OCI-LY7 (cell line): ENCODE measurements around the gene IFT25. TPM values are rescaled to one million over a fixed set of nuclear protein-coding genes. Genes with fewer than 3 reads are reported as not detected.
"Not testable (repeated sequence)": the region's sequence is repeated elsewhere in the genome, so short reads cannot be mapped to it uniquely, and the experiment has no call there.

Experiments
- BruUV-seq: library from RNA; stranded (reverse); fragments of 400-500 nt; replicated peaks from 2 replicates; lab custom pipeline; 2021; lab: Mats Ljungman, UMichigan
- CTCF ChIA-PET: fragments of 300-600 bp; sonication (Branson Sonifier 250); formaldehyde crosslinking; loops from one replicate; lab custom pipeline; 2022; ENCODE audit warnings: antibody characterized with exemption; ENCODE audit not compliant: unreplicated experiment; lab: Charles Lee
- POLR2A ChIA-PET: fragments of 300-600 bp; sonication (Branson Sonifier 250); formaldehyde crosslinking; loops from one replicate; lab custom pipeline; 2022; ENCODE audit warnings: antibody characterized with exemption; lab: Charles Lee
- DNase-seq: peaks from one replicate; pipeline ENCODE4 v3.0.0-alpha.2; 2015; ENCODE audit warnings: low spot score
- H2AFZ ChIP-seq: fragments of 200-600 bp; sonication (generic), shearing (Covaris generic); 2 replicates; pipeline ENCODE4 v1.6.1; 2014; ENCODE audit warnings: mild to moderate bottlenecking, antibody characterized with exemption, low read length, moderate library complexity
- H3K27ac ChIP-seq: fragments of 200-600 bp; sonication (generic); 2 replicates; pipeline ENCODE4 v1.5.1; 2014; ENCODE audit warnings: mixed run types, low read depth, mild to moderate bottlenecking, moderate library complexity, low read length, inconsistent platforms; ENCODE audit not compliant: poor library complexity, severe bottlenecking
- H3K36me3 ChIP-seq: fragments of 200-600 bp; sonication (generic); 2 replicates; pipeline ENCODE4 v1.6.1; 2014; ENCODE audit warnings: mild to moderate bottlenecking, antibody characterized with exemption, low read length, moderate library complexity, mixed read lengths; ENCODE audit not compliant: insufficient read depth
- H3K4me1 ChIP-seq: fragments of 200-600 bp; sonication (generic); 2 replicates; pipeline ENCODE4 v1.5.1; 2014; ENCODE audit warnings: mild to moderate bottlenecking, low read length; ENCODE audit not compliant: insufficient read depth, poor library complexity, severe bottlenecking
- H3K4me2 ChIP-seq: fragments of 200-600 bp; sonication (generic); 2 replicates; pipeline ENCODE4 v1.6.1; 2014; ENCODE audit warnings: mild to moderate bottlenecking, low read length
- H3K4me3 ChIP-seq: fragments of 200-600 bp; sonication (generic); 2 replicates; pipeline ENCODE4 v1.5.1; 2014; ENCODE audit warnings: mild to moderate bottlenecking, low read depth, low read length; ENCODE audit not compliant: poor library complexity, severe bottlenecking
- H3K79me2 ChIP-seq: fragments of 200-600 bp; sonication (generic); 2 replicates; pipeline ENCODE4 v1.6.1; 2016; ENCODE audit warnings: low read depth, mild to moderate bottlenecking, low read length, moderate library complexity, mixed read lengths; ENCODE audit not compliant: insufficient read depth
- H3K9me2 ChIP-seq: fragments of 200-600 bp; sonication (generic); 2 replicates; pipeline ENCODE4 v1.6.1; 2016; ENCODE audit warnings: mild to moderate bottlenecking, low read length, mixed read lengths; ENCODE audit not compliant: insufficient read depth
- H3K9me3 ChIP-seq: fragments of 200-600 bp; sonication (generic); 2 replicates; pipeline ENCODE4 v1.6.1; 2014; ENCODE audit warnings: mild to moderate bottlenecking, mixed run types, low read length, mixed read lengths
- H4K20me1 ChIP-seq: fragments of 200-600 bp; sonication (generic); 2 replicates; pipeline ENCODE4 v1.6.1; 2014; ENCODE audit warnings: mild to moderate bottlenecking, antibody characterized with exemption, low read length, moderate library complexity, mixed read lengths; ENCODE audit not compliant: insufficient read depth
- CTCF ChIP-seq: fragments of 200-600 bp; sonication (generic); conservative IDR thresholded peaks from 2 replicates; pipeline ENCODE4 v1.5.1; 2014; ENCODE audit warnings: mild to moderate bottlenecking, antibody characterized with exemption, low read length, moderate library complexity, mixed read lengths
- EZH2phosphoT487 ChIP-seq: fragments of 200-600 bp; sonication (generic); IDR thresholded peaks from 2 replicates; pipeline ENCODE4 v1.6.1; 2018; ENCODE audit warnings: low read depth, borderline replicate concordance, mild to moderate bottlenecking, mixed run types, antibody characterized with exemption, low read length, moderate library complexity, mixed read lengths
- intact Hi-C: fragments of 100-400 bp; cut with micrococcal nuclease; formaldehyde crosslinking; loops from one replicate; pipeline ENCODE4 v1.10.0; 2022; ENCODE audit not compliant: unreplicated experiment
- total RNA-seq, 2 experiments: library from RNA; depleted of rRNA in 1 of 2; stranded (reverse); fragments of >200 nt in 1 of 2; shearing (Covaris generic) in 1 of 2; gene quantifications; 2 replicates each; pipeline ENCODE4 v1.2.3, GENCODE V29; 2014 to 2022

Gene IFT25
- total RNA-seq, 2 experiments from 2014 or later, result 45.4 to 57.0 TPM

GRCh38 chr1:53971718-53972117 is 26.2 kb upstream of the IFT25 start:
- intact Hi-C loops, result no loop called here
- no TSS peak for BruUV-seq

GRCh38 chr1:53969323-53969722 is 23.8 kb upstream of the IFT25 start:
- H3K79me2 ChIP-seq, H2AFZ ChIP-seq, H4K20me1 ChIP-seq, BruUV-seq, H3K4me3 ChIP-seq, CTCF ChIA-PET, H3K27ac ChIP-seq, H3K9me2 ChIP-seq, H3K4me1 ChIP-seq, H3K9me3 ChIP-seq, intact Hi-C loops, H3K4me2 ChIP-seq, DNase-seq: not testable (repeated sequence)
- POLR2A ChIA-PET, result interaction anchor here (0.6 kb wide), 2 partner anchors 13 to 30 kb away, joined by 3 to 4 read pairs; no protein-coding TSS in a partner anchor
- peaks cover 35% of the 10 kb centered on the region; the same call in 1 of the 2 replicates for H3K36me3 ChIP-seq

More at GRCh38 chr1:53971718-53972117, 26.2 kb upstream of the IFT25 start:
- H3K79me2 ChIP-seq, result no peaks in the 10 kb centered on the region
- ChIA-PET POLR2A (no interaction called here), CTCF (interaction anchor here (1.5 kb wide), 1 partner anchor 12 kb away, joined by 4 read pairs; no protein-coding TSS in a partner anchor)
- no peaks in the 10 kb centered on the region for H4K20me1 ChIP-seq
- H3K4me2 ChIP-seq, result no peak overlapping the region
- no peak overlapping the region for H2AFZ ChIP-seq
- H3K27ac ChIP-seq, result no peak overlapping the region
- H3K9me2 ChIP-seq, result no peaks in the 10 kb centered on the region
- no peak overlapping the region for H3K4me3 ChIP-seq
- no peak for DNase-seq
- TF ChIP-seq CTCF (no peak), EZH2phosphoT487 (no peak)
- H3K36me3 ChIP-seq, result peaks cover 27% of the 10 kb centered on the region; the same call in 1 of the 2 replicates
- H3K4me1 ChIP-seq, result no peaks in the 10 kb centered on the region
- no peaks in the 10 kb centered on the region for H3K9me3 ChIP-seq

GRCh38 chr1:53968125-53968513 is 22.6 kb upstream of the IFT25 start:
- Histone ChIP-seq H3K4me2 (no peak overlapping the region), H3K4me3 (no peak overlapping the region), H3K9me2 (no peaks in the 10 kb centered on the region), H2AFZ (no peak overlapping the region), H3K9me3 (no peaks in the 10 kb centered on the region), H3K4me1 (no peaks in the 10 kb centered on the region), H4K20me1 (no peaks in the 10 kb centered on the region), H3K79me2 (no peaks in the 10 kb centered on the region), H3K36me3 (peaks cover 40% of the 10 kb centered on the region), H3K27ac (no peak overlapping the region)
- intact Hi-C loops, result no loop called here
- BruUV-seq, result no TSS peak
- no peak for TF ChIP-seq CTCF
- no peak for TF ChIP-seq EZH2phosphoT487
- POLR2A ChIA-PET, result interaction anchor here (0.7 kb wide), 2 partner anchors 105 to 596 kb away, joined by 3 to 9 read pairs; no protein-coding TSS in a partner anchor
- CTCF ChIA-PET, result no interaction called here
- no peak for DNase-seq
